AG08395 (cell line): ENCODE data around the gene CLEC4E.
"Not testable (repeated sequence)": the region's sequence is repeated elsewhere in the genome, so short reads cannot be mapped to it uniquely, and the experiment has no call there.

Experiments
- DNase-seq: peaks from one replicate; pipeline ENCODE4 v3.0.0; 2012; ENCODE audit warnings: mixed read lengths, low spot score

Gene CLEC4E, protein sequence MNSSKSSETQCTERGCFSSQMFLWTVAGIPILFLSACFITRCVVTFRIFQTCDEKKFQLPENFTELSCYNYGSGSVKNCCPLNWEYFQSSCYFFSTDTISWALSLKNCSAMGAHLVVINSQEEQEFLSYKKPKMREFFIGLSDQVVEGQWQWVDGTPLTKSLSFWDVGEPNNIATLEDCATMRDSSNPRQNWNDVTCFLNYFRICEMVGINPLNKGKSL

DNA sequence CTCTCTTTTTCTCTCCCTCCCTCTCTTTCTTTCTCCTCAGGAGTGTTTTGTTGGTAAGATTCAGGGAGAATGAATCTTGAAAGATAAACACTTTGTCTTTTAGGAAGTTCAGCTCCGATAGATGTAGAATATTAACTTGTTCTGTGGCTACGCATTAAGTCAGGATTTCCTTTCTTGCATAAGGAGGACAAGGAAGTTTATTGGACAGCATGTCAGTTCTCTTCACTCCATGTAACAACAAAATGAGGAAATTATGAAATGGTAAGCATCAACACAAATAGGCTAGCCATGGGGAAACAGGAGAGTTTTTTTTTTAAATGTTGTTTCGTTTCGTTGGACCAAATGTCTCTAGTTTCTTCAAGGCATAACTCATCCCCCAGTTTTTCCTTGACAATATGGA, at the start of gene CLEC4E:
TSS of gene CLEC4E (minus strand) at position 75 of the 400 bp plus-strand sequence. CDS start 108 bp downstream, outside the sequence.
- DNase-seq: not testable (repeated sequence)

DNA sequence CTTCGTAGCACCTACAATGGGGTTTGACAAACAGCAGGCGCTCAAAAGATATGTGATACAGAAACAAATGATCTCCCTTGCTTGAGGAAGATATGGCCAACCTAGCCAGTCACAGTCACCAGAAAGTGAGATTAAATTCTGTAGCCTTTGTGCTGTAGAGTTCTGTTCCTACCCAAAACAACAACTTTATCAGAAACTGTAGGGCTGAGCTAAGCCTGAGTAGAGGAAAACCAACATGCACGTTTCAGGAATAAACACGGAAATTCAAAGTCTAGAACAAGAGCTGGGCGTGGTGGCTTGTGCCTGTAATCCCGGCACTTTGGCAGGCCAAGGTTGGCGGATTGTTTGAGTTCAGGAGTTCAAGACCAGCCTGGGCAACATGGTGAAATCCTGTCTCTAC, 49.0 kb upstream of the CLEC4E start:
- DNase-seq: no peak

DNA sequence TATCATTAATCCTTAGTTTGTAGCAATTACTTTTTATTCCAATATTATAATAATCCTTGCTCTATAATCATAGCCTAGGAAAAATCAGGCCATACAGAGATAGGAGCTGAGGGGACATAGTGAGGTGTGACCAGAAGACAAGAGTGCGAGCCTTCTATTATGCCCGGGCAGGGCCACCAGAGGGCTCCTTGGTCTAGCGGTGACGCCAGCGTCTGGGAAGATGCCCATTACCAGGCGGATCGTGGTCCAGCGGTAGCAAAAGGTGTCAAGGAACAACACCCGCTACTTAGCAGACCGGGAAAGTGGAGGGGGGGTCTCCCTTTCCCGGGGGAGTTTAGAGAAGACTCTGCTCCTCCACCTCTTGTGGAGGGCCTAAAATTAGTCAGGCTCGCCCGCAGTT, 43.8 kb upstream of the CLEC4E start:
- DNase-seq: not testable (repeated sequence)

DNA sequence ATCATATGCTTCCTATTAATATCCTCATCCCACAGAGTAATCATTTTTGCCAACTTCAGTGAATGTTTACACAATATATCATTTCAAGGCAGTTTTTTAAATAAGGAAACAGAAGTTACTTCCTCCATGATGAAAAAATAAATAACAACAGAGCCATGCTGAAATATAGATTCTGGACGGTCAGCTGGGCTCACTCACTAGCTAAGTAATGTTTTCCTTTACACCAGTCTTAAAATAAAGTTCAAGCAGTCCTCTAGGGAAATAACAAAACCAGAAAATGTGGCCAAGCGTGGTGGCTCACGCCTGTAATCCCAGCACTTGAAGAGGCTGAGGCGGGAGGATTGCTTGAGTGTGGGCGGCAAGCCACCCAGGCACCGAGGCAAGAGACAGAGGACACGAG, 43.3 kb upstream of the CLEC4E start:
- DNase-seq: no peak

DNA sequence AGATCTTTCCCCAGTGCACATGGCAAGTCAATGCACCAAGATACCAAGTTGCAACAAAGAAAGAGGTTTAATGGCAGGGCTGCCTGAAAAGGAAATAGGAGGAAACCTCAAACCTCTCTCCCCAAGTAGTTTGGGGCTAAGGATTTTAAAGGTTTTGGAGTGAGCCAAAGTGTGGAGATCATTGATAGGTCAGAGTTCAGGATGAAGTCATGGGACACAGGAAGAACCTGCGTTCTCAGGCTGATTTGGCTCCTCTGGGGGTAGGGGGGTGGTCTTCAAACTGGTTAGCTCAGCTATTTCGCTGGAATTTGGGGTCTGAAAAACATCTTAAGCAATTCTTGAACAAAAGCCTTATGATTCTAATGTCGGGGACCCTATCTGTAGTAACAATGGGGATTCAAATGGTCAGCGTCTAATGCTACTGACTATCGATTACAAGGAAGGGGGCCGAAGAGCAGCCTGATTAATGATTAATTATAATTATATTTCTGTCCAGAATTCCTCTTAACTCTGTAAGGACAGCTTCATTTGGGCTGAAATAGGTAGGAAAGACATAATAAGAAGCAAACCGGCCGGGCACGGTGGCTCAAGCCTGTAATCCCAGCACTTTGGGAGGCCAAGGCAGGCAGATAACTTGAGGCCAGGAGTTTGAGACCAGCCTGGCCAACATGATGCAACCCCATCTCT, 40.5 kb upstream of the CLEC4E start:
- DNase-seq: no peak

DNA sequence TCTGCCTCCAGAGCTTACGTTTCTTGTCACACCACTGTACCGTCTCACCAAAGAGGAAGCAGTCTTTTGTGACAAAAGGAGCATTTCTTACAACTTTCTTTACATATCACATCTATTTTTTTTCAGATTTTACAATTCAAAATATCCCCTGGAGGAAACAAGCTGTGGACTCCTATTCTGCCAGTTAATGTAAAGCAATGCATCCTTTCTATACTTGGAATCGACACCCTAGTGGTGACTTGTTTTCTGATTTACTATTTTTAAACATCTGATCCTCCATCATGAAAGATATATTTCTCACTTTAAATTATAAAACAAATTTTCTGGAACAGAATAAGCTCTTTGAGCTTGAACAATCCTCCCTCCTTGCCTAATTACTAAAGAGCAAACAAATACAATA, 37.2 kb upstream of the CLEC4E start:
- DNase-seq: no peak

DNA sequence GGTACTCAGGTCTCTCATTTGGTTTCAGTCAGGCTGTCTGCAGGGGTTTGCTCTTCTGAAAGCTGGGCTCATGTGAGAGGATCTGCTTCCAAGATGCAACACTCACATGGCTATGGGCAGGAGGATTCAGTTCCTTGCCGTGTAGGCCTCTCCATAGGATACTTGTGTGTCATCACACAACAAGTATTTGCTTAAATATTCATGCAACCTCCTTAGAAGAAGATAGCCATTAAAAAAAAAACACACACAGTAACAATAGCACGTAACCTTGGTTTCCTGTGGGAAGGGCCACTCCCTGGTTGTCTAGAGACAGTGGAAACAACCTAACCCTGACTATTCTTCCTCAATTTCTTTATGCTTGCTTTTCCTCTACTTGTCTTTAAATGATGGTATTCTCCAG, 31.8 kb upstream of the CLEC4E start:
- DNase-seq: no peak

DNA sequence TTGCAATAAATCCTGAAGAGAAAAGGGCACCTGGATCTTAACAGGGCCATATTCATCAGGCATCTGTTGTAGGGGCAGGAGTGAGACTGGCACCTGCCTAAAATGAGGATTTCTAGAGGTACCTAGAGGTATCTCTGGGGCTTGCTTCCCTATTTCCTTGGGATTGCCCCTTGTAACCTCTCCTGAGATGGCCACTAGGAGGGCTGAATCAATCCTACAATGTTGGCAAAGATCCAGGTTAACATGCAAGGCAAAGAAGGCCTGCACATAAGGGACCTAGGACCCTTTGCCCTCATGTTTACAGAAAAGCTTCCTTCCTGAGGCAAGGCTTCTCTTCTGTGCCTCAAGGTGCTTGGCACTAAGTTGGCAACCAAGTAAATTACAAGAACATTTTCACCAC, 25.8 kb upstream of the CLEC4E start:
- no peak for DNase-seq

DNA sequence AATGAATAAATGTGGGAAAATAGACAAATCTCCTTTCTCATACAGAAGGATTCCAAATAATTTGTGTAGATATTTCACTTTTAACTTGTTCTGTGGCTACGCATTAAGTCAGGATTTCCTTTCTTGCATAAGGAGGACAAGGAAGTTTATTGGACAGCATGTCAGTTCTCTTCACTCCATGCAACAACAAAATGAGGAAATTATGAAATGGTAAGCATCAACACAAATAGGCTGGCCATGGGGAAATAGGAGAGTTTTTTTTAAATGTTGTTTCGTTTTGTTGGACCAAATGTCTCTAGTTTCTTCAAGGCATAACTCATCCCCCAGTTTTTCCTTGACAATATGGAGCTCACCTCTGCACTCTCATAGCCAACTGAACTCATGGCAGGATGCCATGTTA, 25.3 kb upstream of the CLEC4E start:
- DNase-seq: not testable (repeated sequence)

DNA sequence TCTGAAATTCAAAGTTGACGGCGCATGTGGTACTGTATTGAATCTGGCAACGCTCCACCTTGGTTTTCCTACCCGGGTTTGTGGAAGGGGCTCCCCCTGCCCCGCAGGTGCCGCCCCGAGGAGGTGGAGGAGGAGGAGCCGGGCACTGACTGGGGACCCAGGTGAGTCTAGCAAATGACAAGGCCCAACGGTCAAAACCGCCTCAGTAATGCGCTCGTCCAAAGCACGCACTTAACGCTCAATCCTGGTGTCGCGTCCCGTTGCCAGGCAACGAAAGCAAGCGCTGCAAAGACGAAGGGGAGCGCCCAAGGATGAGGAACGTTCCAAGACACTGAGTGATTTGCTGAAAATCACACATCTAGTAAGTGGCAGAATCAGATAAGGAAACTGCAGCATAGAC, 24.0 kb upstream of the CLEC4E start:
- DNase-seq: no peak

DNA sequence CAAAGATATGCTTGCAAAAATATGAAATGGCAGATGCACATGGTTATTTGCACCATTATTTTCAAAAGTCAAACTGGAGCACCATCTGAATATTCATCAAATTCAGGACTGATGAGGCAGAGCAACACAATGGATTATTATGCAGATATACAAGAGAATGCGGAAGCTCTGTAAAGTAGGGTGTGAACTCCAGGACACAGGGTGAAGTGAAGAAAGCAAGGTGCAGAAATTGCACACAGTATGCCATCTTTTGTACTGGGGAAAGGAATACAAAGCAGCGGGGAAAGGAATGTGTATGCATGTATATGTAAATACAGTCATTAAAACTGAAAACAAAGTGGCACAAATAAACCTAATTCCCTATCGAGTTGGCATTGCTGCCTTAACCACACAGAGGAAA, 22.7 kb upstream of the CLEC4E start:
- no peak for DNase-seq

DNA sequence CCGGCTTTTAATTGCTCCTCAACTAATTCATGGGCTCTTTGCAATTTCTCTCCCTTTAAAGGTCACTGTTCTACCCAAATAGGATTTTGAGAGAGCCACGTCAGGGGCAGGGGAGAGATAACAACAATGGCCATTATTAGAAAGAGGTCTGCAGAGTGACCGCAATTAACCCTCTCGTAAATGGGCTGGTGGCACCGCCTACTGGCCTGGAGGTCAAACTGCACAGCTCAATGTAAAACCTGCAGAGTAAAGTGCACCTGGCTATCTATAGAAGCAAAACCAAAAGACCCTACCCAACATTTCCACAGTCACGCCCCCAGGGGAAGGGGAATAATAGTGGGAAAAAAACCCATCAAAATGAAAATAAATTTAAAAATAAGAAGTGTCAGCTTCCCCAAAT, 21.6 kb upstream of the CLEC4E start:
- no peak for DNase-seq

DNA sequence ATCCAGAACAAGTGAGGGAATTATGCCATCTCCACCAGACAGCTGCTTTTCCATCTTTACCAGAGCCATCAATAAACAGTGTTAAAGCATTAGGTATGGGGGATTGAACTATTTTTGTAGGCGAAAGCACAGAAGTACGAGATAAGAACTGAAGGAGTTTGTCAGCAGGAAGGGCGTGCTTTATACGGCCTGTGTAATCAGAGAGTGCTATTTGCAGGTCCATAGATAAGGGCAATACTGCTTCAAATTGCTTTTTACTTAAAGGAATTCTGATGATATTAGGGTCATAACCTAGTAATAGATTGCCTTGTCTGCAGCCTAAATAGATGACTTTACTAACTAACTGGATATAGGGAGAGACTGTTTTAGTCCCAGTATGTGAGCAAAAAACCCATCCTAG, 20.3 kb upstream of the CLEC4E start:
- DNase-seq: no peak

DNA sequence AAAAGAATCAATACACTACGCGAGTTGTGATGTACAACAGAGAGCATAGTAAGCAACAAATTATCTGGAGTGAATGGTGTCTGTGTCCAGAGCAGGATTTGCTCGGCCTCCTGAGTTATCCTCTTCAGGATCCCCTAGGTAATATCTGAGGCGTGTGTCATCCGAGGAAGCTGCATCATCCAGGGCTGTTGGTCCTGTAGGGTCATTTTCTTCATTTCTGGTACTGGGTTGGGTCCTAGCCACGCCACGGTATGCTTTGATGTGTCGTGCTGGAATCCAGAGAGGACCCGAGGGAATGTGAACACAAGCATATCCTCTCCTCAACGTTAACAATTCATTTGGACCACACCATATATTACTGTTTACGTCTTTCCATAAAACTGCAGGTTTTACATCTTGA, 19.0 kb upstream of the CLEC4E start:
- no peak for DNase-seq

DNA sequence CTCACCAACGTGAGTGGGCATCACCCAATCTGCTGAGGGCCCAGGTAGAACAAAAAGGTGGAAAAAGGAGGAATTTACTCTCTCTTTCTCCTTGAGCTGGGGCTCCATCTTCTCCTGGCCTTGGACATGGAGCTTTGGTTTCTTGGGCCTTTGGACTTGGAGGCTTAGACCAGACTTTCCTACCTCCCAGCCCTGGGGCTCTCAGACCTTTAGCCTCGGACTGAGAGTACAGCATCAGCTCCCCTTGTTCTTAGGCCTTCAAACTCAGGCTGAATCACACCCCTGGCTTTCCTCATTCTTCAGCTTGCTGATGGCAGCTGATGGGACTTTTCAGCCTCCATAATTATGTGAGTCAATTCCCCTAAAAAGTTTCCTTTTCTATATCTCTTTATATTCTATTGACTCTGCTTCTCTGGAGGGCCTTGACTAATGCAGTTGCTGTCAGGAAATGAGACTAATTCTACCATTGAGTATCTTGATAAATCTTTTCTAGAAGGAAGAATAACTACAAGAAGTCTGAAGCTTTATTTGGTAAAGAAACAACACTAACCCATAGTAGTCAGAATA, 15.9 kb upstream of the CLEC4E start:
- DNase-seq: no peak

DNA sequence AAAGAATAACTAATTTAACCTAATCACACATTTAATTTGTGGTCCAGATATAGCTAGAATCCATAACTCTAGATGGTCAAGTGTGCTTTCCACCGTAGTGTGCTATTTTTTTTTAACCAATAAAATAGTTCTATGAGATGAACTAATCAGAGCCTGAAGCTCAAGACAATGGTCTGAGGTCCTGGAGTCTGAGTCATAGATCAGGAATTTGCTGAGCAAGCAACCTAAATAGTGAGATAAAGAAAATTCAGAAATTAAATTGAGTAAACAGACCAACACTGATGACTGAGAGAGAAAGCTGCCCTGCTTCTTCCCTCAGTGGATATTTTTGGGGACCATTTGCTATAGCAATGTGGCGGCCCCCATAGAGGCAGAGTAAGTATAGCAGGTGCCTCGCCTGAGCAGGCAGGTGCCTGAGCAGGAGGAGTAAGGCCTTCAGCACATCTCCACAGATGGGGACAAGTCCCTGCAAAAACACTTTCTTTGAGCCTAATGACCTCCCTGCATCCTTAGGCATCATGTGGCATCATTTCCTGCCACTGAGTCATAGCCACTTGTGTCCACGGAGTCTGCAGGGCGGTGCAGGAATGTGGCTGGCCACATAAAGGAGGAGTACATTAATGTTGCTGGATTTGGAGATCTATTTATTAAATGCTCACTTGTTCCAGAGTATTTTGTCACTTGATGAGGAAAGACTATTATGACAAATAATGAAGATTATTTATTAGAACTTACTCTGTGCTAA, 13.9 kb upstream of the CLEC4E start:
- peak; percentile 5 for DNase-seq

DNA sequence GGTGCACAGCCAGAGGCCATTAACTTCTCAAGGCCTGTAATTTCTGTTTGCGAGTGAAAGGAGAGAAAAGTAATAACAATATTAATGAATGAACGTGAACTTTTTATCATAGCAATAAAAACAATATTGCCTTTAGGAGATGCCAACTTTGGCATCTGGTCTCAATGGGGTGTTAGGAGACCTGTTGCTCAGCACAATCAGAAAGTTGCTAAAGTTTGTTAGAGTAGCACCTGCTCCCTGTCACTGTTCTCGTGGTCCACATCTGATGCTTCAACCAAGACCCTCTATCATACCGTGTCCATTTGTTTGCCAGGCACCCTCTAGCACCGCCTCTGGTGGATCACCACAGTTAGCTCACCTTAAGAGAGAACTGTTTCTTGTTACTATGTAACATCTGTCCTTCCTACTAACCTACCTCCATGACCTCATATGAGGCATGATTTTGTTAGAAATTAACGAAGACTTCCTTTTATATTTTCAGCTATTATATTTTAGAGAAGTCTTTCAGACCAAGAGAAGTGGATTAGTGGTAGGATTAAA, 12.5 kb upstream of the CLEC4E start:
- DNase-seq: no peak

DNA sequence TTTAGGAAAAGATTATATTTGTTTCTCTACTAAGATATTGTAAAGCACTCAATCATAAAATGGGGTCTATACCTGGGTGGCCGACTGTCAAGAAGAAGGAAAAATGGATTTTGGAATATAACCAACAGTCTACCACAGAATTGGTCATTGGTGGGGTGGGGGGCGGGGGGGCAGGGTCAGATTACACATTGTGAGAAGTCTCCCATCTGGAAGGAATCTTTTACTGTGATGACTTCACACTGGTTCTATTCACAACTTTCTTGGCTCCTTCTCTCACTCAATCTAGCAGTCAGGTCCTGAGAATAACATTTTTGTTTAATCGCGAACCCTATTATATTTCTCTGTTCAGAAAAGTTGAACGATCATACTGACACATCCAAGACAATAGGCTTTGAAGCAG, 8.7 kb upstream of the CLEC4E start:
- DNase-seq: no peak

DNA sequence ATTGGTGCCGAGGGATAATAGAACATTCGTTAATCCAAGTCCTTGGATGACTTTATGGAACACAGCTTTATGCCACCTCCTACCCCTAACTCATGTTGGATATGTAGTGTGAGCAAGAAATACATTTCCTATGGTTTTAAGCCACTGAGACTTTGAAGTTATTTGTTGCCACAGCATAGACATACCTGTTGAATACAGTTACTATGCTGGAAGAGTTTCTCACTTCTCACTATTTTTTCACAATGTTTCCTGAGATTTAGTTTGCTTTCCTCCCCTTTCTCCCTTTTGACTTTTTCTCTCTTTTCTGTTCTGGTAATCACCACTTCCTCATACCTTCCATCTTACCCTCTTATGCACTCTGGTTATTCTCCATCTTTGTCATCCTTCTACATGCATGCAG, 7.5 kb upstream of the CLEC4E start:
- DNase-seq: no peak

DNA sequence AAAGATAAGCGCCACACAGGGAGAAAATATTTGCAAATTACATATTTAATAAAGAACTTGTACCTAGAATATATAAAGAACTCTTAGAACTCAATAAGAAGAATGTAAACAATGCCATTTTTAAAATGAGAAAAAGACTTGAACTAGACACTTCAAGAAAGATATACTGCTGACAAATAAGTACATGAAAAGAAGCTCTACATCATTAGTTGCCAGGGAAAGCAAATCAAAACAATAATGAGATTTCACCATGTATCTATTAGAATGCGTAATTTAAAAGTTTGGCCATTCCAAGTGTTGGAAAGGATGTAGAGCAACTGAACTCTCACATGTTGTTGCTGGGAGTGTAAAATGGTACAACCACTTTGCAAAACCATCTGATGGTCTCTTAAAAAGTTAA, 6.9 kb upstream of the CLEC4E start:
- no peak for DNase-seq

DNA sequence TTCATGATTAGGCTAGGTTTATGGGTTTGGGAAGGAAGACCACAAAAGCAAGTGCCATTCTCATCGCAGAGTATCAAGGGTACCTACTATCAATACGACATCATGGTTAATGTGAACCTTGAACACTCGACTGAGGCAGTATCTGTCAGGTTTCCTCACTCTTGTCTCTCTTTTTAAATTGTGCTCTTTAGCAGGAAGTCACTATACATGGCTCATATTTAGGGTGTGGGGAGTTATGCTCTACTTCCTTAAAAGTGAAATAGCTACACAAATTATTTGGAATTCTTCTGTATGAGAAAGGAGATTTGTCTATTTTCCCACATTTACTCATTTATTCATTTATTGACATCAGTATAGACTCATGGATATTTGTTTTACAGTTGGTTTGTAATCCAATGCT, 5.9 kb upstream of the CLEC4E start:
- no peak for DNase-seq

DNA sequence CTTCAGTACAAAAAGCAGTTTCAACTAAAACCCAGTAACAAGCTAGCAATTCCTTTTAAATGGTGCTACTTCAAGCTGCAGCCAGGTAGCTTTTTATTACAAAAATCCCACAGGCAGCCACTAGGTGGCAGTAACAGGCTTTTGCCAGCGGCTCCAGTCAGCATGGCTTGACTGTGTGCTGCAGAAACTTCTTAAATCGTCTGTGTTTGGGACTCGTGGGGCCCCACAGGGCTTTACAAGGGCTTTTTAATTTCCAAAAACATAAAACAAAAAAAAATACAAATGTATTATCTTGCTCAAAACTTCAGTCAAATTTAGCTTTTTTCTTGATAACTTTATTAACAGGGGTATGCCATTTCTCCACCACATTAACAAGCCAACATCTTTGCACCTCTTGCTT, 3.6 kb upstream of the CLEC4E start:
- peak; percentile 73 for DNase-seq

DNA sequence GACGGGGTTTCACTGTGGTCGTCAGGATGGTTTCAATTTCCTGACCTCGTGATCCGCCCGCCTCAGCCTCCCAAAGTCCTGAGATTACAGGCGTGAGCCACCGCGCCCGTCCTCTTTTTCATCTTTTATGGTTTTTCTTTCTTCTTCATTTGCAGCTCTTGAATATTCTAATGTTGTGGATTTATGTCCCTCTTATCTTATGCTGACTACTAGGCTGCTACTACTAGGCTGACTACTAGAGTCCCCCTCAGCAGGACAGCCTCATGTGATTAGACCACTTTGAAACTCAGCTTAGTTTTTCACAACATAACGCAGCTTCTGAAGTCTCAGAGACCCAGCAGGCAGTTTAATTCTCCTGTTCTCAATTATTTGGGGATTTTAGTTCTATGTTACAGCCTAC, 857 bp upstream of the CLEC4E start:
- no peak for DNase-seq
